ENCODE measurements around the gene TFB2M. TPM values are rescaled to one million over a fixed set of nuclear protein-coding genes. Genes with fewer than 3 reads are reported as not detected.

TFB2M gene
- total RNA-seq, 1 donor from 2014 or later: 18.0 TPM

DNA sequence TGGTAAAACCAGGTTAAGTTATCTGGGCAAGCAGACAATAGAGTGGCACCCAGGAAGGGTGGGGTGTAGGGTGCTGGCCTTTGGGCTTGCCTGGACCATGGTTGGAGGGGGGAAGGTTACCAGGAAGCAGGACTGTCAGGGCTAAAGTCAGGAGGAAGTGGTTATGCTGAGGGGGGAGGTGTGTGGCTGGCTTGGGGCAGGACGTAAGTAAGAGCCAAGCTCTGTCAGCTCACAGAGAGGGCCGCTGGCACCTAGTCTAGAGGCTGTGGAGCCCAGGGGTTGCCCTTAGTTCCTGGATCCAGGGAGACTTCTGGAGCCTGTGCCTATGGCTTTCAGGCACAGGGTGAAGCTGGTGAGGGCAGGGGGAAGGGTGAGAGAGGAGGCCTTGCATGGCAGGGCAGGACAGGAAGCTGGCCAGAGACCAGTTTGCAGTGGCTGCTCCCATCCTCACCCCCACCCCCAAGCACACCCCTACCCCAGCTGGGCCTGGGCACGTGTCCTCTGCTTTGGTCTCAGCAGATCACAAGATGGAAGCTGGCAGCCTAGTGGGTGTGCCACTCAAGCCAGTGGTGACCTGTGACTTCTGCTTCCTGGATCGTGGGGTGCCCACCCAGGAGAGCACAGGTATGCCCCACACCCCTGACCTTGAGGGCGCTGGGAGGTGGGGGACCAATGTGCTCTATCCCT, 38.5 kb downstream of the TFB2M start:
- ATAC-seq (peak; percentile 23), DNase-seq (ENCODE audit: missing footprints) (no peak)
- intact Hi-C loops (cut with DNase I): no loop called here

DNA sequence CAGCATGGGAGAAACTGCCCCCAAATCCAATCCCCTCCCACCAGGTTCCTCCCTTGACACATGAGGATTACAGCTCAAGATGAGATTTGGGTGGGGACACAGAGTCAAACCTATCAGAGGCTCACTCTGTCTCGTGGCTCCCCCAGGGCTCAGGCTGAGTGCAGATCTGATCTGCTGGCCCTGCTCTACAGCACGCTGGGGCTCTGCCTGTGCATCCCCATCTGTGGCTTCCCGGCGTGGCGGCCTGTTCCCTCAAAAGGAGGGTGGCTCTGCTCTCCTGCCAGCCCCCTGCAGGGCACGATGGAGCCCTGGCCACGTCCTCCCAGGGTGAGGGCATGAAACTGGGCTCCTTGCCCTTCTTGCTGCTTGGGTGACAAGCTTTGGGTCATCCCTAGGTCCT, 39.1 kb downstream of the TFB2M start:
- intact Hi-C loops (cut with DNase I): no loop called here
- DNase-seq (ENCODE audit: missing footprints) (no peak), ATAC-seq (no peak)

DNA sequence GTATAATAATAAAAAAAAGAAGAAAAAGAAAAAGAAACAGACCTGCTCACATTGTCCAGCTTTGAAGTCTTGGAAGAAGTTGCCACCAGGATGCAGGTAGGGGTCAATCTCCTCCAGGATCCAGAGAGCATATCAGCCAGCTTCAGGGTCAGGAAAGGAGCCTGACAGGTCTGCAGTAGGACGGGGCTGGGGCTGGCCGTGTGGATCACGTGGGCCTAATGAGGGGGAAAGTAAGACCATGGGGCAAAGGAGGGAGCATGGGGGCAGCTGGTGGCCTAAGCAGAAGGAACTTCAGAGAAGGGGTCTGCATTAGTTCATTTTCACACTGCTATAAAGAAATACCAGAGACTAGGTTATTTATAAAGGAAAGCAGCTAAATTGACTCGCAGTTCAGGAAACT, 39.7 kb downstream of the TFB2M start:
- intact Hi-C loops (cut with DNase I): no loop called here
- DNase-seq (ENCODE audit: missing footprints) (no peak), ATAC-seq (no peak)

DNA sequence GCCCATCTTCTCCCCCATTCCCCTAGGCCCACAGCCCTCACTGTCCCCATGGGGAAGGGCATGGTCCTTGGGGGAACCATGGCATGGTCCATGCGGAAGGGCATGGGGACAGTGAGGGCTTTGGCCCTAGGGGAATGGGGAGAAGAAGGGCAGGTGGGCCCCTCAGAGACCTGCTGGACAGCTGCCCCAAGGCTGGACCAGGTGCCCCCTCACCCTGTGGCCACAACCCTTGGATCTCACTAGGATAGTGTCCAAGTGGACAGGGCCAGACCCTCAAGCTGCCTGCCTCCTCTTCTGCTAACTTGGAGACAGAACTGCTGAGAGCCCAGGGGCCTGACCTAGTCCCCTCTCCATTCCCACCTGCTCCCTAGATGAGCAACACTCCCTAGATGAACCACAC, 46.5 kb downstream of the TFB2M start:
- no peak for ATAC-seq
- DNase-seq (ENCODE audit: missing footprints): no peak
- intact Hi-C loops (cut with DNase I): no loop called here

DNA sequence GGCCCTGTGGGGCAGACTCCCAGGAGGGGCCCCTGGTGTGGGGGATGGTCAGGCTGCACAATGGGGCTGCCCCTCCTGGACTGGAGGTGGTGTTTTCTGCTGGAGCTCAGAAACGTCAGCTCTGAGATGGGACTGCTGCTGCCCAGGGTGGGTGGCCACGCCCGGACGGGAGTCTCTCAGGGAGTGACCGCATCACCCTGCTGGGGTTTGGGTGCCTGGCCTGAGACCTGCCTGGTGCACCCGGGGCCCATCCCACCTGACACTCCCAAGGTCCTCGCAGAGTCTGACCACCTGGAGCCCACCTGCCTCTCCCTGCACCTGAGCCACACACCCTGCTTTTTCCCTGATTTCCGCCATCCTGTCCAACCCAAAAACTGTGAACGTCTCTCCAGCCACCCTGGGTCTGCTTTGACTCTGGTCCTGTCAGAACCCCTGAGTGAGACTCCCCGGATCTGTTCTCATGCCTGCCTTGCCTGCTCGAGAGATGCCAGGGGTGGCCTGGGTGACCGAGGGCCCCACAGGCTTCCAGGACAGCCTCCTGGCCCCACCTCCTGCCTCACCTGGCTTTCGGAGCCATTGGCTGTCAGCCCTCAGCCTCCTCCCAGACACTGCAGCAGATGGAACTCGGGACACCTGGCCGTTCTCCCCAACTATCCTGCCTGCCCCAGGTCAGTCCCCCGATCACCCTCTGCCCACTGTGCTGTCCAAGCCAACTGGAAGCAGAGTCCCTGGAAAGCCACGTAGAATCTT, 47.4 kb downstream of the TFB2M start:
- DNase-seq (ENCODE audit: missing footprints) (no peak), ATAC-seq (no peak)
- intact Hi-C loops (cut with DNase I): no loop called here

DNA sequence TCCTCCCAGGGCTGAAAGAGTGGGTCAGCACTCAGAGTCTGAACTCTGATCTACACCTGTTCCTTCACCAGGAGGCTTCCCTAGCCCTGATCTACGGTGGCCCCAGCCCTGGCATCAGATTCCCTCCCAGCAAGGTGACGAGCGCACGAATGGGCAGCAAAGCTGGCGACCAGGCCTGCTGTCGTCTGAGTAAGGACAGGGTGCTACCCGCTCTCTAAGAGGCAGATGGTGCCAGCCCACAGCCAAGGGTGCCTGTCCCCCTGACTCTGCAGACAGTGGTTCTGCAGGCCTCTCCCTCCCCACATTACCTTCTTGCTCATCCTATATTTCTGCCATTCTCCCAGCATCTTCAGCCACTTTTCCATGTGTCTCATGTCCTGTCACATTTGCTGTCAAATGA, 48.7 kb downstream of the TFB2M start:
- intact Hi-C loops (cut with DNase I): no loop called here
- no peak for DNase-seq (ENCODE audit: missing footprints)
- no peak for ATAC-seq

DNA sequence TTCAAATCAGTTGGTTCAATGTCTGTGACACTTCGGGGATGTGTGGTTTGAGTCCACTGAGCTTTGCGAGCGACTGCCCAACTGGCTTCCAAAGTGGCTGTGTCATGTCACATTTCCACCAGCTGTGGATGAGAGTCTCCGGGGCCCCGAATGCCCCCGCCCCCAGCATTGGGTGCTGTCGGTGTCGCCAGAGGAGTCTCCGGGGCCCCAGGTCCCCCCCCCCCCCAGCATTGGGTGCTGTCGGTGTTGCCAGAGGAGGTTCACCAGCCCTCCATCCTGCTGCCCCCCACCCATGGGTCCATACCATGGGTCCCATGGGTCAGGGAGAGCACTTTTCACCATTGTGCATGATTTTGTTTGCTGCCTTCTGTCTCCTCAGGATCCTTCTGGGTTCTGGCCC, 49.9 kb downstream of the TFB2M start:
- ATAC-seq (no peak), DNase-seq (ENCODE audit: missing footprints) (no peak)
- intact Hi-C loops (cut with DNase I): no loop called here

DNA sequence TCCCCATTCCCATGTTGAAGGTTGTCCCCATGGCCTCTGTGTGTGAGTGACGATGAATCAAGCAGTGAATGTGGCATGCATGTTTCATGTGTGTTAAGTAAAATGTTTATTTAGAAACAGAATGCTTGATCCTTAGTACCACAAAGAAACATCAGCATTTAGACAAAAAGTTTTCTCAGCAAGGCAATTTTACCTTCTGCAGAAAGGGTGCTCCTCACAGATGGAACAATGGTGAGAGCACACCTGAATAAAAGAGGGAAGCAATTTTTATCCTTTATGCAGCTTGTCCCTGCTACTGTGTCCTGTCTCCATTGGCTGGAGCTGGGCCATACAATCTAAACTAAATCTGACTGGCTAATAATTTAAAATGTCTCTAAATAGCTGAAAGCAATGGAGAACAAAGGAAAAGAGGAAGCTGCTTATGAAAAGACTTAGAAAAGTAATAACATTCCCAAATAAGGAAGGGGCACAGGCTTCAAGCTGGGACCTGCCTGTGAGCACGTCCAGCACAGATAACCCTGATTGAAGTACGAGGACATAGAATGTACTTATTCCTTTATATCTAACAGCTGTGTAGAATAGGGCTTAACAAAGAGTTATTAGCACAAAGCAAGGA, 50.6 kb downstream of the TFB2M start:
- ATAC-seq (no peak), DNase-seq (ENCODE audit: missing footprints) (no peak)
- intact Hi-C loops (cut with DNase I): no loop called here

DNA sequence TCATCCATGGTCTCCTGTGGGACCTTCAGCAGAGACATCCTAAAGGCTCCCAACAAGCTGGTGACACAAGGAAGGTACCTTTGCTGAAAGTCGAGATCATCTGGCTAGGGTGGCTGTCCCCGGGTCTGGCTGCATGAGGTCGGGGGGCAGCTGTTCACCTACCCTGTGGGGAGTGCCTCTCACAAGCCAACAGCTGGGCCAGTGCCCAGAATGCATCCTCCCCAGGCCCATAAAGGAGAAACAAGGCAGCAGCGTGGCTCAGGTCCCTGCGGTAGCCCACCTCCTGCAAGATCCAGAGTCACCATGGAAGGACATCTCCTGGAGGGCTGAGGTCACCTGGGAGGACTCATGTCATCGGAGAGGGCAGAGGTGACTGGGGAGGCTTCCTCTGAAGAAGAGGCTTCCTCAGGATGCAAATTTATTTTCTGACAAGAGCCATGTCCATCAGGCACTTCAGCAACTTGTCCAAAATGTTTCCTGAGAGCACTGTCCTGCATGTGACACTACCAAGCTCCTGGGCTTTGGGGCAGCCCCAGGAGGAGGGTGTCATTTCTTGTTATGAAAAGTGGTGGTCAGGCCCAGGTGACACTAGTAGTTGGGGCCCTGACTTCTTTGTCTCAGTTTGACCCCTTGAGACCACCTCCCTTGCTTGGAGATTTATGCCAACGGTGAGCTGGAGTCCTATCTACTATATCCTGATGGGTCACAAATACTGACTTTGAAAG, 52.3 kb downstream of the TFB2M start:
- intact Hi-C loops (cut with DNase I): no loop called here
- ATAC-seq (no peak), DNase-seq (ENCODE audit: missing footprints) (no peak)

DNA sequence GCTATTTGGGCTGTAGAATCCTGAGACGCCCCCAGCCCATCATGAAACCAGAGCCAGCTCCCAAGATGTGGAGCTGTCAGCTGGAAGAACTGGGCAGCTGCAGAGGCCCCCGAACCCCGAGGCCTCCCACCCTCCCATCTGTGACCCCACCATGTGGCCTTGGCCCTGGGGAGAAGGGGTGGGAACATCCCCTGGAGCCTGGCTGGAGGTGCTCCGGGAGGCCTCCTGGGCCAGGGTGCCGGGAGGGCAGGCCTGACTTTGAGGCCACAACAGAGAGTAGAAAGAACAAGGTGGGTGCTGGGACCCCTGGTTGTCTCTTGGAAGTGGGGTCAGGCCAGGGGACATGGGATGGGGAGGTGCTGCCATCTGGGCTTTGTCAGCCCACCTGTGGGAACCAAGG, 53.0 kb downstream of the TFB2M start:
- DNase-seq (ENCODE audit: missing footprints) (no peak), ATAC-seq (no peak)
- intact Hi-C loops (cut with DNase I): no loop called here

DNA sequence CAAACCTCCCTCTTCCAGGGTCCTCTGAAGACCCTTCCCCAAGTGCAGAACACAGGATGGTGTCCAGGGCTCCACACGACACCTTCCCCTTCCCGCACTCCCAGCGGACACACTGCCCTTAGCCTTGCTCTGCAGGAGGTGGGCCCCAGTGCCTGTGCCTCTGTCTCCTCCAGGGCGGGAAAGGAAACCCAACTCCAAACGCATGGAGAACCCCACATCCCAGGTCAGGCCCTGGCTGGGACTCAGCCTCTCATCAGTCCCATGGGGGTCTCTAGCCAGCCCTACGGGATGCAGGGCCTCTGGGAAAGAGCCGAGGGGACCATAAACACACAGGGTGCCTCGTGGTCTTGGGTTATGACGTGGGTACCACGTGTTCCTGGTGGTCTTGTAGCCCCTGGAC, 53.4 kb downstream of the TFB2M start:
- intact Hi-C loops (cut with DNase I): no loop called here
- DNase-seq (ENCODE audit: missing footprints) (no peak), ATAC-seq (no peak)

DNA sequence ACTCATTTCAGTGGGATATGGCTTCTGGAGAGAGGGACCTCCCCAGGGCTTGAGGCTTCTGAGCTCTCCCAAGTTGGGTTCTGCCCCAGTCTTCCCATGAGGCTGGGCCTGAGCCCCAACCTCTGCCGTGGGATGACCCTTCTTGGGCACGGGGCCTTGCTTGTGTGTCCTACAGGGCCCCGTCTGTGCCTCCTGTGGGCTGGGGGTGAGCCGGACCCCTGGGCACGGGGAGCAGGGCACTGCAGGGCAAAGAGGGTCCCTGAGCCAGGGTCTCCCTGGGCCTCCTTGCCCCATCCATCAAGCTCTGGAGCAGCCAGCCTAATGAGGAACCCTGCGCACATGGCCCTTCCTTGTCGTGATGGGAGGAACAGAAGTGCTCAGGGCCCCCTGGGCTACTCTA, 53.8 kb downstream of the TFB2M start:
- no peak for DNase-seq (ENCODE audit: missing footprints)
- no peak for ATAC-seq
- intact Hi-C loops (cut with DNase I): no loop called here

DNA sequence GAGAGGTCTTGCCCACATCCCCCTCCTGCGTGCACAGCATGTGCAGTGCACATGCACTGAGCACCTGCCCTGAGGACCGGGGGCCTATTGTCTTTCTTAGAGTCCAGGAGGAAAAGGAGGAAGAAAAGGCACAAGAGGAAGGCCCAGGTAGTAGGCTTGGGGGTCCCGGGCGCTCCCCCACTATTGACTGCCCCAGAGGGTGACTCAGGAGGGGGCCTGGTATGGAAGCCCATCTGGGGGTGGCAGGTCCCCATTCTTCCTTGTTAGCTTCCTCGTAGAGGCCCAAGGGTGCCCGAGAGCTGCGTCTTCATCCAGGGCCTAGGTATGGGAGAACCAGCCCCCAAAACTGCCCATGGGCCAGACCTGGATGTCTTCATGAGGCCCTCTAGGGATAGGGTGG, 54.9 kb downstream of the TFB2M start:
- intact Hi-C loops (cut with DNase I): no loop called here
- no peak for DNase-seq (ENCODE audit: missing footprints)
- ATAC-seq: no peak

DNA sequence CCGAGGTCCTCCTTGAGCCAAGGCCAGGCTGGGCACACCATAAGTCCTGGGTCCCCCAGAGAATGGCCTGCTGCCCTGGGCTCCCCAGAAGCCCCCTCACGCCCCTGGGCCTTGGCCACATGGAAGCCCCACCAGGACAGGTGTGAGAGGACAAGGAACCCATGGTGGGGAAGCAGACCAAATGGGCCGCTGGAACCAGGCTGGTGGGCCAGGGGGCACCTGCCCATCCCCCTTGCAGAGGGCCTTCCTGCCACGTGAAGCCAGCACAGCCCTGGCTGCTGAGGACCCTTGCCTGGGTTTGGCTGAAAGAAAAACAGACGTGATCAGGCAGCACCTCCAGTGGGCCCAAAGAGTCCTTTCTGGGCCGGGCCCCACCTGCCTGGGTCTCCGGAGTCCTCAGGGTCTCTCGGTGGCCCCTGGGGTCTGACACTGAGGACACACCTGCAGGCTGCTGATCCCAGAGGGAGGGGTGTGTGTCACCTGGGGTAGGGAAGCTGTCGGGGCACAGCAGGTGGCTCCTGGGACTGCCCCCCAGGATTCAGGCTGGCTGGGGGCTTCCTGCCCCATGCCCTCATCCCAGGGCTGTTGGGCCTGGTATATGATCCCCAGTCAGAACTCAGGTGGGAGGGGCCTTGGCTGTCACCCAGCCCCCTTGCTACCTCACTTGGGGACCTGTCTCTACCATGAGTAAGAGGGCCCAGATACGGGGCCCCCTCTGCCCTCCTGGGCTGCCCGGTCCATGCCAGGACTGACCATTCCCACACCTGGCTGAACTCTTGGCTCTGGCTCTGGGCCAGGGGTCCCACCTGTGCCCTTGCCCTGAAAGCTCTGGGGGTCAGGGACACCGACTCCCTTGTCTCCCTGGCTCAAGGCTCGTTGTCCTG, 55.7 kb downstream of the TFB2M start:
- intact Hi-C loops (cut with DNase I): no loop called here
- ATAC-seq (no peak), DNase-seq (ENCODE audit: missing footprints) (no peak)

DNA sequence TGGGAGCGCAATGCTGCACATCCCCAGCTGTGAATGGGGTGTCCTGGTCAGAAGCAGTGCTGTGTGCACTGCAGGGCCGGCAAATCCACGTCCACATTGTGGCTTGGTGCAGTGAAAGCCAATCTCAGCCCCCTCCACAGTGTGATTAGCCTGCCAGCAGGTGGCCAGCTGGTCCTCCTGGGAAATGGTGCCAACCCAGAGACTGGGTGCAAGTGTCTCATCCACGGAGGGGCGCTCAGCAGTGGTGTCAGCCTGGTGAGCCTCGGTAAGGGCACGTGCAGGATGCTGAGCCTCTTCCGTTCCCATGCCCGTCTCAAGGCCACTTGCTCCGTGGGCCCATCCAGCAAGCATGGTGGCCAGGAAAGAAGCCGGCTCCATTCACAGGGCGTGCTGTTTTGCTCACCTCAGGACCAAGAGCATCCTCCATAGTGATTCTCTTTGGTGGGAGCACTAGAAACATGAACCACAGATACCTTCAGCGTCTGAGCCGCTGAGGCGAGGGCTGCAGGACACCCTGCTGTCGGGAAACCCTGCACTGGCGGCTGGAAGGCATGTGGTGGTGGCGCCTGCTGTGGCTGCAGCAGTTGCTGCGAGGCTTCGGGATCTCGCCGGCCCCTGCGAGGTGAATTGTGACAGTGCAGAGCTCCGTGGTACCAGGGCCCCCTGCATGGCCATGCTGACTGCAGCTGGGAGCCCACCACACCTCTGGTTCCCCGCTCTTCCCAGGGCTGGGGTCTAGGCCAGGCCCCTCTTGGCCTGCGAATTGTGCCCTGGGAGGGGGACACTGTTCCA, 57.0 kb downstream of the TFB2M start:
- no peak for DNase-seq (ENCODE audit: missing footprints)
- intact Hi-C loops (cut with DNase I): loop anchor here (5.0 kb wide), 1 partner anchor 243 kb away; no protein-coding TSS in a partner anchor
- no peak for ATAC-seq

DNA sequence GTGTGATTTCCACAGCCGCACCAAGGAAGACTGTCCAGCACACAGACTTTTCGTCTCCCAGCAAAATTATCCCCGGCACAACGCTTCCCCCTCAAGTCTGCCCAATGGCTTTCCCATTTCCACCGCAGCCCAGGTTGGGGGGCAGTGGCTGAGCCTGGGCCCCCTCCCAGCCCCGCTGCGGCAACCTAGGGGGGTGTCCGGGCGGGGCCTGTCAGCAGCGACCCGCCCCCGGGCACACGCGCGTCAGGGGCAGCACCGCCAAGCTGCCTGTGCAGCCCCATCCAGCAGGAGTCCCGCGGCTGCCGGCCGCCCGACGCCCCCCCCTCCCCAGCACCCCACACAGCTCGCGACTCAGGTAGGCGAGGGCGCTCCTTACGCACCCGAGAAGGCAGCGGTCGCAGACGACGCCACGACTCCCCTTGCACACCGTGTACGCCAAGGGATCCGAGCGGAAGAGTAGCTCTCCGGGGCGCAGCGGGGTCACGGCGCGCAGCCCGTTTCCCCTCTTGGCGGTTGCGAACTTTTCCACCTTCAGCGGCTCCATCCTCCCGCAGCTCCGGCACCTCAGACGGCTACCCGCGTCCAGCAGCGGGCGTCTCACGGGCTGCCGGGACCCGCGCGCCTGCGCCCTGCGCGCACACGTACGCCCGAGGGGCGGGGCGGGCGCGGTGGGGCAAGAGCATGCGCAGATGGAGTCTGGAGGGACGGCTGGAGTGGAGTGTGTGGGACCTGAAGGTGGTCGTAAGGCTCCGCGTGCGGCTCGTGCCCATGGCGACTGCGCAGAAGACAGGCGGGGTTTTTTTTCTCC, 59.2 kb downstream of the TFB2M start, which contains the start of gene SMYD3:
Gene SMYD3 (minus strand): TSS at position 606 of the 808 bp plus-strand sequence.
- ATAC-seq (peak; percentile 99), DNase-seq (ENCODE audit: missing footprints) (peak; percentile 91)
- intact Hi-C loops (cut with DNase I): loop anchor here (5.0 kb wide), 1 partner anchor 245 kb away; no protein-coding TSS in a partner anchor

DNA sequence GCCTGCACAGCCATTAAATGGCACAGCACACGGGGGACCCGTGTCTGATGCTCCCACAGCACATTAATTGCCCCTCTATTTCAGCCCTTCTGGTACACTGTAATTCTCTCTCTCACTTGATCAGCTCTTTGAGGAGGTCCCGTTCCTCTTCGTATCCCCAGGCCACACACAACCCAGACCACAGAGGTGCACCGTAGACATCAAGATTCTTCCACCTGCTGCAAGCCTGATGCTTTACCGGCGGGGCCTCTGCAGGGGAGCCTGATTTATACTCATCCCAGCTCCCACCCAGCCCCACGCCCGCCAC, 59.7 kb downstream of the TFB2M start:
- peak; percentile 4 for ATAC-seq
- intact Hi-C loops (cut with DNase I): loop anchor here (5.0 kb wide), 1 partner anchor 246 kb away; no protein-coding TSS in a partner anchor
- no peak for DNase-seq (ENCODE audit: missing footprints)
